CD4-positive, alpha-beta T cell (primary cell): ENCODE measurements around the gene LGALS8. TPM values are rescaled to one million over a fixed set of nuclear protein-coding genes. Genes with fewer than 3 reads are reported as not detected.

Source experiments
- ATAC-seq: fragments of 200-7000 bp; cut with Tn5 transposase; one replicate; pipeline ENCODE4 v1.10.0; 2022; ENCODE audit warnings: mild to moderate bottlenecking; ENCODE audit not compliant: poor library complexity
- CTCF ChIA-PET: fragments of 350-600 bp; sonication (Branson Sonifier 250); formaldehyde crosslinking; loops from one replicate; lab custom pipeline; 2021; ENCODE audit warnings: antibody characterized with exemption, inconsistent platforms; lab: Charles Lee
- POLR2A ChIA-PET: fragments of 350-600 bp; sonication (Branson Sonifier 250); formaldehyde crosslinking; loops from one replicate; lab custom pipeline; 2021; ENCODE audit warnings: antibody characterized with exemption, inconsistent platforms; lab: Charles Lee
- DNase-seq, 14 experiments: peaks; one replicate each; pipeline ENCODE4 v3.0.0-alpha.2; 2013 to 2020; ENCODE audit warnings: mixed read lengths in 2 of 14
- H3K27ac ChIP-seq, 2 donors: one replicate each; pipeline versions ENCODE4 v1.5.1 to v1.7.0; 2013; ENCODE audit warnings: low read length in 2 of 2, low read depth in 1 of 2, mild to moderate bottlenecking in 1 of 2
- H3K27me3 ChIP-seq, 2 experiments: 1 replicate in 1 of 2; 2 replicates in 1 of 2; pipeline versions ENCODE4 v1.6.1 to v1.7.0; 2013; ENCODE audit warnings: low read length in 2 of 2, control low read depth in 1 of 2, mild to moderate bottlenecking in 1 of 2, moderate library complexity in 1 of 2; ENCODE audit not compliant: insufficient read depth in 2 of 2, control insufficient read depth in 1 of 2
- H3K36me3 ChIP-seq: one replicate; pipeline ENCODE4 v1.6.1; 2013; ENCODE audit warnings: low read length, control low read depth; ENCODE audit not compliant: insufficient read depth
- H3K4me1 ChIP-seq: one replicate; pipeline ENCODE4 v1.6.1; 2013; ENCODE audit warnings: low read length, control low read depth; ENCODE audit not compliant: insufficient read depth
- H3K4me3 ChIP-seq: one replicate; pipeline ENCODE4 v1.5.1; 2013; ENCODE audit warnings: mild to moderate bottlenecking, low read length, moderate library complexity
- H3K9me3 ChIP-seq, 2 experiments: 1 replicate in 1 of 2; 2 replicates in 1 of 2; pipeline versions ENCODE4 v1.6.1 to v1.7.0; 2013; ENCODE audit warnings: low read length in 2 of 2, mild to moderate bottlenecking in 2 of 2, control low read depth in 1 of 2, moderate library complexity in 1 of 2; ENCODE audit not compliant: control insufficient read depth in 1 of 2, insufficient read depth in 1 of 2
- H3K27ac Mint-ChIP-seq: one replicate; pipeline ENCODE4 v1.8.0; 2020; ENCODE audit warnings: mixed read lengths
- H3K27me3 Mint-ChIP-seq: one replicate; pipeline ENCODE4 v1.8.0; 2021; ENCODE audit warnings: mixed read lengths
- H3K36me3 Mint-ChIP-seq: one replicate; pipeline ENCODE4 v1.8.0; 2021; ENCODE audit warnings: low read depth, mixed read lengths
- H3K4me1 Mint-ChIP-seq: one replicate; pipeline ENCODE4 v1.8.0; 2021; ENCODE audit warnings: low read depth, mixed read lengths
- H3K4me3 Mint-ChIP-seq: one replicate; pipeline ENCODE4 v1.8.0; 2020; ENCODE audit warnings: mild to moderate bottlenecking, mixed read lengths
- H3K9me3 Mint-ChIP-seq: one replicate; pipeline ENCODE4 v1.8.0; 2020; ENCODE audit warnings: mixed read lengths
- intact Hi-C, 2 experiments: fragments of 100-400 bp; cut with DNase I in 1 of 2; cut with micrococcal nuclease in 1 of 2; formaldehyde crosslinking; loops; one replicate each; pipeline versions ENCODE4 v1.15.1 to v1.9.0; 2023 to 2025; cut with DNase I, micrococcal nuclease
- total RNA-seq, 174 experiments: library from RNA in 2 of 174; stranded (reverse) in 2 of 174; gene quantifications; one replicate each; pipeline ENCODE4 v1.2.3 and lab custom pipeline; 2021 to 2026
- TF ChIP-seq, protein P1 (sequence below): fragments of 200-600 bp; IDR thresholded peaks from one replicate; pipeline ENCODE4 v1.8.0; 2022; ENCODE audit warnings: antibody characterized with exemption, mild to moderate bottlenecking

LGALS8 gene
- total RNA-seq, 2 experiments from 2014 or later = 138 to 144 TPM

DNA sequence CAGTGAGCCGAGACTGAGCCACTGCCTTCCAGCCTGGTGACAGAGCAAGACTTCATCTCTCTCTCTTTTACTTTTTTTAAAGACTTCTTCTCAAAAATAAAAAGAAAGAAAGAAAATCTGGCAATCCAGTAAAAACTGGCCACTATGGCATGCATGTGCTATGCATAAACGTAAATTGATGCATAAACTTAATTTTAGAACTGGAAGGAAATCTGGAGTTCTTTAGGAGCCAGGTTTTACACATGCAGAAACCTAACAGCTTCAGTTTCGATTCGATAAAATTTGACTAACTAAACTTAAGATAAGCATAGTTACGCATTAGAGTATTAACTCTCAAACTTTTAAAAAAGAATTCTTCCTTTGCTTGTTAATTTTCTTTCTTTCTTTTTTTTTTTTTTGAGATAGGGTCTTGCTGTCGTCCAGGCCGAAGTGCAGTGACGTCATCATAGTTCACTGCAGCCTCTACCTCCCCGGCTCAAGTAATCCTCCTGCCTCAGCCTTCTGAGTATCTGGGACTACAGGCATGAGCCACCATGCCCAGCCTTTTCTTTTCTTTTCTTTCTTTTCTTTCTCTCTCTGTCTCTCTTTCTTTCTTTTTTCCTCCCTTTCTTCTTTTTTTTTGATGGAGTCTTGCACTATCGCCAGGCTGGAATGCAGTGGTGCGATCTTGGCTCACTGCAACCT is 11.9 kb upstream of the LGALS8 start:
- intact Hi-C loops = no loop called here
- Mint-ChIP-seq H3K9me3 (no peaks in the 10 kb centered on the region), H3K27me3 (no peaks in the 10 kb centered on the region), H3K4me3 (no peak overlapping the region), H3K36me3 (no peaks in the 10 kb centered on the region), H3K27ac (no peak overlapping the region), H3K4me1 (peaks cover 33% of the 10 kb centered on the region)
- H3K36me3 ChIP-seq = no peaks in the 10 kb centered on the region
- H3K27me3 ChIP-seq = no peaks in the 10 kb centered on the region
- no peak overlapping the region for H3K4me3 ChIP-seq
- POLR2A ChIA-PET = interaction anchor here (0.6 kb wide), 1 partner anchor 48 kb away, joined by 3 read pairs; no protein-coding TSS in a partner anchor
- no peak for ATAC-seq
- H3K4me1 ChIP-seq = peaks cover 20% of the 10 kb centered on the region
- CTCF ChIA-PET = interaction anchor here (1.0 kb wide), 1 partner anchor 16 kb away, joined by 3 read pairs; no protein-coding TSS in a partner anchor
- TF ChIP-seq, protein P1, sequence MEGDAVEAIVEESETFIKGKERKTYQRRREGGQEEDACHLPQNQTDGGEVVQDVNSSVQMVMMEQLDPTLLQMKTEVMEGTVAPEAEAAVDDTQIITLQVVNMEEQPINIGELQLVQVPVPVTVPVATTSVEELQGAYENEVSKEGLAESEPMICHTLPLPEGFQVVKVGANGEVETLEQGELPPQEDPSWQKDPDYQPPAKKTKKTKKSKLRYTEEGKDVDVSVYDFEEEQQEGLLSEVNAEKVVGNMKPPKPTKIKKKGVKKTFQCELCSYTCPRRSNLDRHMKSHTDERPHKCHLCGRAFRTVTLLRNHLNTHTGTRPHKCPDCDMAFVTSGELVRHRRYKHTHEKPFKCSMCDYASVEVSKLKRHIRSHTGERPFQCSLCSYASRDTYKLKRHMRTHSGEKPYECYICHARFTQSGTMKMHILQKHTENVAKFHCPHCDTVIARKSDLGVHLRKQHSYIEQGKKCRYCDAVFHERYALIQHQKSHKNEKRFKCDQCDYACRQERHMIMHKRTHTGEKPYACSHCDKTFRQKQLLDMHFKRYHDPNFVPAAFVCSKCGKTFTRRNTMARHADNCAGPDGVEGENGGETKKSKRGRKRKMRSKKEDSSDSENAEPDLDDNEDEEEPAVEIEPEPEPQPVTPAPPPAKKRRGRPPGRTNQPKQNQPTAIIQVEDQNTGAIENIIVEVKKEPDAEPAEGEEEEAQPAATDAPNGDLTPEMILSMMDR = no peak
- no peak overlapping the region for H3K27ac ChIP-seq
- no peaks in the 10 kb centered on the region for H3K9me3 ChIP-seq
- no peak for DNase-seq

DNA sequence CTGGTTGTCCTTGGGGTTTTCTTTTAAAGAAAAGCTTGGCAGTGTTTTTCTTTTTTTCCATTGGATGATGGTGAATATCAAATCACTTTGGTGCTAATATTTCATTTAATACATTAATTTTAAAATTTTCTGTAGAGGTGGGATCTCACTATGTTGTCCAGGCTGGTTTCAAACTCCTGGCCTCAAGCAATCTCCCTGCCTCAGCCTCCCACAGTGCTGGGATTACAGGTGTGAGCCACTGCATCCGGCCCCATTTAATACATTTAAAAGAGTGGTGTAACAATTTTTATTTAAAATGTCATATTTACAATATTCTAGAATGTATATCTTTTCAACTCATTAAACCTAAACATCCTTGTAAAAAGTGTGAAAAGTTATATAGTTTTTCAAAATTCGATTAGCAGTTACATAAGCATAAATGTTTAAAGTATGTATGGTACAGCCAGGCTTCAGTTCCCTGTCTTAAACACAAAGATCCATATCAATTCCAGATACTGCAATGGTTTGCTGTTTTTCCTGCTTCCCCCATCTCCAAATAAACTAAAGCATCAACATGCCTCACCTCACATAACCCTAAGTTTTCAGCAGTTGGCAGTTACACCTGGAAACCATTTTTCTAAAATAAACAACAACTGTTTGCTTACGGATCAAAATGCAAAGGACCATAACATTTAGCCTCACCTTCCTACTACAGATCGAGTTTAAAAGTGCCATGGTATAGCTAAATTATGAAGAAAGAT is 8.9 kb upstream of the LGALS8 start:
- DNase-seq = no peak
- Mint-ChIP-seq H3K36me3 (no peaks in the 10 kb centered on the region), H3K4me1 (peaks cover 44% of the 10 kb centered on the region), H3K27me3 (no peaks in the 10 kb centered on the region), H3K9me3 (no peaks in the 10 kb centered on the region), H3K4me3 (no peak overlapping the region), H3K27ac (peak overlapping the region; percentile 81)
- peaks cover 29% of the 10 kb centered on the region for H3K4me1 ChIP-seq
- no peak for ATAC-seq
- POLR2A ChIA-PET = interaction anchor here (0.6 to 2.3 kb wide), 3 partner anchors 9 to 119 kb away, joined by 3 to 8 read pairs (median 3); partner anchors contain the start of gene LGALS8
- H3K27ac ChIP-seq = no peak overlapping the region
- intact Hi-C loops = no loop called here
- no peaks in the 10 kb centered on the region for H3K36me3 ChIP-seq
- no peaks in the 10 kb centered on the region for H3K9me3 ChIP-seq
- TF ChIP-seq, protein P1 = no peak
- CTCF ChIA-PET = interaction anchor here (0.6 kb wide), 1 partner anchor 219 kb away, joined by 3 read pairs; no protein-coding TSS in a partner anchor
- H3K27me3 ChIP-seq = no peaks in the 10 kb centered on the region
- H3K4me3 ChIP-seq = no peak overlapping the region

DNA sequence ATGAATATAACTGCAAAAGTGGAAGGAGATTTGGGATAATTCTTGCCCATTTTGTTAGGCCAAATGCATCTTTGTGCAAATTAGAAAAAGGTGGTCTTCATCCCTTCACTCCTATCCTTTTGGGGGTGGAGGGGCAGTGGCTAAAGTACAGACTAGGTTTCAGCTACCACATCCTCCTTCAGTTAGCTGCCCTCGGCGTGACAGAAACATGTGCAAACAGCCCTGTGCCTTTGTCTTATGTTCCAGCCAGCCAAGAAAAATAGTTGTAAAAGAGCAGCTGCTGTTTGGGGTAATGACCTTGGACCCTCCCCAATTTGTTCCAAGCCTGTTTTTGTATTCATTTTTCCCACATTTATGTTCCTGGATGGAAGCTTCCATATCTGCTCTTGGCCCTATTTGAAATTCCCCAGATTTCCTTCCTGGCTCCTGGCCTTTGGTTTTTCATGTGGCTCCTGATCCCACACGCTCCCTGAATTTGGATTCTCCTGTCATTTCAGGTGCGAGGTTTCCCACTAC is 8.3 kb upstream of the LGALS8 start:
- Mint-ChIP-seq H3K36me3 (no peaks in the 10 kb centered on the region), H3K4me1 (peaks cover 38% of the 10 kb centered on the region), H3K27me3 (no peaks in the 10 kb centered on the region), H3K9me3 (no peaks in the 10 kb centered on the region), H3K4me3 (peak overlapping the region; percentile 56), H3K27ac (peak overlapping the region; percentile 81)
- peak overlapping the region in 1 of 2 donors; percentile 67 for H3K27ac ChIP-seq
- H3K4me3 ChIP-seq = no peak overlapping the region
- CTCF ChIA-PET = no interaction called here
- H3K27me3 ChIP-seq = no peaks in the 10 kb centered on the region
- peaks cover 29% of the 10 kb centered on the region for H3K4me1 ChIP-seq
- H3K36me3 ChIP-seq = no peaks in the 10 kb centered on the region
- DNase-seq (no peak), ATAC-seq (no peak)
- no peaks in the 10 kb centered on the region for H3K9me3 ChIP-seq
- TF ChIP-seq, protein P1 = no peak
- intact Hi-C loops = no loop called here
- POLR2A ChIA-PET = interaction anchor here (0.6 to 2.3 kb wide), 3 partner anchors 8 to 119 kb away, joined by 3 to 8 read pairs (median 3); partner anchors contain the start of gene LGALS8
